GM21526 (cell line): ENCODE measurements around the gene EIF2AK2.

Experiments used
- ATAC-seq: cut with Tn5 transposase; IDR thresholded peaks from one replicate; pipeline ENCODE4 v1.9.1; 2021; ENCODE audit warnings: moderate library complexity; ENCODE audit not compliant: unreplicated experiment, low FRiP score

Gene EIF2AK2

DNA sequence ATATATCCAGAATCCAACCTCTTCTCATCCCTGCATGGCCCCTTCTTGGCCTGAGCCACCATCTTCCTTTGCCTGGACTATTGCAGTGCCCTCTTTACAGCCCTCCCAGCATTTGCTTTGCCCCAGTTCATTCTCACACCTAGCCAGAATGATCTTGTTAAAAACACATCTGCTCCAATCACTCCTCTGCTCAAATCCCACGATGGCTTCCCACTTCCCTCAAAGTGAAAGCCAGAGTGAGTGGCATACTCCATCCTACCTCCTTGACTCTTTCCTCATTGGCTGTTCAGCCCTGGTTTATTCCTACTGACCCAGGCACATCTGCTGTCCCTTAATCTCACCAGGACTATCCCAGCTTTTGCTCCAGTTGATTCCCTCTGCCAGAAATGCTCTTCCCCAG is 17.0 kb upstream of the EIF2AK2 start:
- ATAC-seq = no peak

- ATAC-seq = no peak
Measured at GRCh38 chr2:37171624-37171950, 14.8 kb upstream of the EIF2AK2 start.

DNA sequence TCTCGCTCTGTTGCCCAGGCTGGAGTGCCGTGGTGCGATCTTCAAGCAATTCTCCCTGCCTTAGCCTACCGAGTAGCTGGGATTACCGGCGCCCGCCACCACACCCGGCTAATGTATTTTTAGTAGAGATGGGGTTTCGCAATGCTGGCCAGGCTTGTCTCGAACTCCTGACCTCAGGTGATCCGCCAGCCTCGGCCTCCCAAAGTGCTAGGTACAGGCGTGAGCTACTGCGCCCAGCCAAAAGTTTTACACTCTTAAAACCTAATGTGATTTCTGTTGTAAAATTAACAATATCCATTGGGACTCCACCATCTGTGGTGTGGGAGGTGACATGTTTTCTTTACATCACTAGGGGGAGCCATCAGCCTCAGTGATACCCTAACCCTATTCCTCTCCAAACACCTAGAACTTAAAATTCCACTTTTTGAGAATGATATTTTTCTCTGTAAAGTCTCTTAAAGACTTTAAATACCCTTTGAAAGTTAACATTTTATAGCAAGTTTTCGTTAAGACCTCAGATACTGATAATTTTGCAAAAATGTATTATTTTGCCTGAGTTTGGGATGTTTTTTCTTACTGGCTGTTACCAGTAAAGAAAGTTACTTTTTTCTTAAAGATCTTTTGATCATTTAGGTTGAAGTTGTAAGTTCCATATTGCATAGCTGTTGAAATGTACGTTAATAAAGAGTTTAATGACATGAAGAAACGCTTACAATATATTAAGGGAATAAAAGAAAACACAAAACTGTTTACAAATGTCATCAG is 11.6 kb upstream of the EIF2AK2 start:
- no peak for ATAC-seq

DNA sequence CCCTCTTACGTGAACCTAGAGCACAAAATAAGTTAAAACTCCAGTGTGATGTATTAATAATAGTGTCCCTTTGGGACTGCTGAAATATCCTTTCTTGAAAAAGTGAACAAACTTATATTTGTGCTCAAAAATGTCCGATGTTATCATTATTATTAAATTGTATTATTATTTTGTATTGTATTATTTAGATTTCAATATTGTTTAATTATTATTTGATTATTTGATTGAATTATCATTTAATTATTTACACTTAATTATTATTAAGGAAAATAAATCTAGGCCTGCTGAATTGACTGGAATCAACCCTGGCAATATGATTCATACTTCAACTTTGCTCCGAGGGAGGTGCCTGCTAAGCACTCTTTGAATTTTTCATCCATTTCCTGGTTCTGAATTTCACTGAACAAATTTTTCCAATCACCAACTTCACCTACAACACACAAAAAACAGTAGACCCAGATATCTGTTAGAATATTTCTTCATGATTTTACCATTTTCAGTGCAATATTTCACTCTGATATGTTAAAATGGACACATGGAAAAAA is 10.9 kb upstream of the EIF2AK2 start:
- ATAC-seq = no peak

- no peak for ATAC-seq
Measured at GRCh38 chr2:37164757-37165156, 8.0 kb upstream of the EIF2AK2 start.

DNA sequence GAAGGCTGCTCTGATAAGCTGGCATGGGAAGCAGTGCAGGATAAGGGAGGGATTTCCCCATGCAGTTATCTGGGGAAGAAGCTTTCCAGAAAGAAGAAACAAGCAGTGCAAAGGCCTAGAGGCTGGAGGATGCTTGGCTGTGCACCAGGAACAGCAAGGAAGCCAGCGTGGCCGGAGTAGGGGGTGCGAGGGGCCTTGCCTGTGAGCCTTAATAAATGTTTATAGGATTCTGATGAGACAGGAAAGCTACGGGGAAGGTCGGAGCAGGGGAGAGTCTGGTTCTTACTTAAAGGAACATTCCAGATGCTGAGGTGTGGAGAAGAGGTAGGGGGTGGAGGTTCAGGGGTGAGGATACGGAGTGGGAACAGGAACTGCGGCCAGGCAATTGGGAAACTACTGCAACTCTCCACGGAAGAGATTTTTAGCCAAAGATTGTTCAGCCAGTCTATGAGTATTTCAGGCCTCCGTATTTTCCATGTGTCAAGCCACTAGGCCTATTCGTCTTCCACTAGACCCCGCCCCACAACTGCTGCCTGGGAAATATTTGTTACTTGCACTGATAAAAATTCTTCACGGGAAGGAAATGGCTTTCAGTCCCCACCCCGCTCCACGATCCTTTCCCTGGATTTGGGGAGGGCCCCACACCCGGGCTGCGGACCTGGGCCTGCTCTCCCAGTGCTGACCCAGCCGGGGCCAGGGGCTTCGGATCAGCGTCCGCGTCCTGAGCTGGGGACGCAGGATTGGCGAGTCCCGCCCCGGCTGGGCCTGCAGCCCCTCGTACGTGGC is 516 bp downstream of the EIF2AK2 start:
- peak; percentile 15 for ATAC-seq

GRCh38 chr2:37154785-37155184 is 2.0 kb downstream of the EIF2AK2 start:
- ATAC-seq = no peak

DNA sequence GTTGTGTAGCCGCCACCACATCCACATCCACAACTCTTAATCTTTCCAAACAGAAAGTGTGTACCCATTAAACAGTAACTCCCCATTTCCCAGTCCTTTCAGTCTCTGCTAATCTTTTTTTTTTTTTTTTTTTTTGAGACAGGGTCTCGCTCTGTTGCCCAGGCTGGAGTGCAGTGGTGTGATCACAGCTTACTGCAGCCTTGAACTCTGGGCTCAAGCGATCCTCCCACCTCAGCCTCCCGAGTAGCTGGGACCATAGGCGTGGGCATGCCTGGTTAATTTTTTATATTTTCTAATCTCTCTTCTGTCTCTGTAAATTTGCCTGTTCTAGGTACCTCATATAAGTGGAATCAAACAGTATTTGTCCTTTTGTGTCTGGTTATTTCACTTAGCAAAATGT is 3.6 kb downstream of the EIF2AK2 start:
- ATAC-seq = no peak

DNA sequence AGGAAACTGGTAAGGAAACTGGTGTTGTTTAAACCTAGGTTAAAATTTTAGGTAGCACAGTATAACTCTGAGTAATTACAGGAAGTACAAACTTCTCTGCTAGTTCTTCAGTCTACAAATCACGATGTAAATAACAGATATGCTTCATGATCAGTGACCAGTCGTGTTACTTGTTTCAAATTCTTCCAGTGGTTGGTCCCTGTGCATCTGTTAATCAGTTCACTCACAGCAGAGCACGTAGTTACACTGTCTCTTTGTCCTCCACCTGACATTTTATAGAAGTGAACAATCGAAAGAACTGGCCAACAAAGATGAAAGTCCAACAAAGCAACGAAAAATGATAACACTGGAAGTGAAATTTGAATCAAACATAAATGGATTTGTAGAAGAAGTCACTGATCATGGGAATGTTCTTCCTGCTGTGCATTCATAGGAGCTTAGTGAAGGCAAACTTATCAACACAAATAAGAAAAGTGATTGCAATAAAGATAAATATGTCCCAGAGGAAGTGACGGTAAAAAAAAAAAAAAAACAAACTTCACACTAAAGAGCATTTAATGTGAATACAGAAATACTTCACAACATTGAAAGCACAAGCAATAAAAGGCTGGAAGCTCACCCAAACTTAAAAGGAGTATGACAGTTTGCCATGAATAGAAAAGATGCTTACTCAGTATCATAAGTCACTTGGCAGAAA is 7.0 kb downstream of the EIF2AK2 start:
- ATAC-seq = no peak

GRCh38 chr2:37148325-37148724 is 8.5 kb downstream of the EIF2AK2 start:
- no peak for ATAC-seq

- no peak for ATAC-seq
Measured at GRCh38 chr2:37146062-37146461, 10.7 kb downstream of the EIF2AK2 start.

DNA sequence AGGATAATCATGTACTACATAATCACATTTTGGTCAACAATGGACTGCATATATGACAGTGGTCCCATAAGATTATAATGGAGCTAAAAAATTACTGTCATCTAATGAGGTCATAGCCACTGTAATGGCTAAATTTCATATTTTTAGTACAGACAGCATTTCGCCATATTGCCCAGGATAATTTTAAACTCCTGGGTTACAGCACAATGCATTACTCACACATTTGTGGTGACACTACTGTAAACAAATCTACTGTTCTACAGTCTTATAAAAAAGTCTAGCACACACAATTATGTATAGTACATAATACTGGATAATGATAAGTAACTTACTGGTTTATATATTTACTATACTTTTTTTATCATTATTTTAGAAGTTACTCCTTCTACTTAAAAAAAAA is 12.8 kb downstream of the EIF2AK2 start:
- ATAC-seq = no peak

- ATAC-seq = no peak
Measured at GRCh38 chr2:37142546-37142945, 14.2 kb downstream of the EIF2AK2 start.

DNA sequence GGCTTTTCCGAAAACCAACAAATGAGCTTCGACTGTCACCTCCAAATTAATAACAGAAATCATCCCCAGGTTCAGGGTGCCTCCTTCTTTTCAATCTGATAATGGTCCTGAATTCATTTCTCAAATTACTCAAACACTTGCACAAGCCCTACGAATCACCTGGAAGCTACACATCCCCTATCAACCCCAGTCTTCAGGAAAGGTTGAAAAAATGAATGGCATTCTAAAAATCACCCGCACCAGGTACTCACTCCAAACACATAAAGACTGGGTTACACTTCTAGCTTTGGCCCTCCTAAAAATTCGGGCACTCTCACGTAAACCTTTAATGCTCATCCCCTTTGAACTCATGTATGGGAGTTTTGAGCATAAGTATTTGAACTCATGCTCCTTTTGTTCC is 23.9 kb downstream of the EIF2AK2 start:
- ATAC-seq = no peak

DNA sequence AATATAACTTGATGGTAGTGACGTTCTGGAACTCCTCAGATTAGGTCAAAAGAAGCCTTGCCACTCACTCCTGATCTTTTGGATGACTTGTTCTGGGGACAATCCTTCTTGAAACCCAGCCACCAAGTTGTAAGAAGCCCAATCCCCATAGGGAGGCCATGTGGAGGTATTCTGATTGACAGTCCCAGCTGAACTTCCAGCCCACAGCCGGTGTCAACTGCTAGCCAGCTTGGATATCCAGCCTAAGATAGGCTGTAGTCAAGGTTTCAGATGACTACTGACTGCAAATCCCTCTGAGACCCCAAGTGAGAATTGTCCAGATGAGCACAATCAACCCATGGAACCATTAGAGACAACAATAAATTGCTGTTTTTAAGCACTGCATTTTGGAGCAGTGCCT is 31.4 kb downstream of the EIF2AK2 start:
- no peak for ATAC-seq

DNA sequence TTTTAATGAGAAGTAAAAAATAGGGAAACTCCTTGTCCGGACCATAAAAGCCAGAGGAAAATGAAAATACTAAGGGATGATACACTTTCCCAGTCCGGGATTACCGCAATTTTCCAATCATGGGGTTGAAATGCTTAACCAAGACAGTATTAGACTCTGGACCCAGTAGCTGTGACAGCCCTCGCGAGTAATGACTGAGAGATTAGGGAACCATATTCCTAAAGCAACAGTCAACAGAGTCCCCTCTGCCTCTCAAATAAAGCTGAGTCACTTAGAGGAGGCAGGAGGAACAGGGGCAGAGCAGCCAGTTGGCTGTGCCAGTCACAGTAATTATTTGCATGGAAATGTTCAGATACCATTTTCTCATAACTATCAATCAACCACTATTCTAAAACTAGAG is 37.6 kb downstream of the EIF2AK2 start:
- ATAC-seq = no peak

GRCh38 chr2:37117566-37117965 is 39.2 kb downstream of the EIF2AK2 start:
- no peak for ATAC-seq

GRCh38 chr2:37111958-37112357 is 44.8 kb downstream of the EIF2AK2 start:
- no peak for ATAC-seq

- no peak for ATAC-seq
Measured at GRCh38 chr2:37110306-37111212, 46.2 kb downstream of the EIF2AK2 start.

DNA sequence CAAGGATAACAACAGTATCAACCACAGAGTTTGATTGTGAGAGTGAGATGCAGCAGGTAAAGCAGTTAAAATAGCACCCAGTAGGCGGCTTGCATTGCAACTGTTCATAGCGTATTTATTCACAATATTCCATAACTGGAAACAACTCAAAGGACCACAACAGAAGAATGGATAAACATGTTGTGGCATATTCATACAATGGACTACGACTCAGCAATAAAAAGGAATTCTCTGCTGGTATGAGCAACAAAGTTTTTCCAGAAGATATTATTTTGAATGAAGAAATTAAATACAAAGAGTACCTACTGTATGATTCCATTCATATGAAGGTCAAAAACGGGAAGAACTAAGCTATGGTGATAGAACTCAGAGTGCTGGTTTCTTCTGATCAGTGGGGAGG is 47.3 kb downstream of the EIF2AK2 start:
- ATAC-seq = no peak
